ENCODE results near the gene NDE1.

DNA sequence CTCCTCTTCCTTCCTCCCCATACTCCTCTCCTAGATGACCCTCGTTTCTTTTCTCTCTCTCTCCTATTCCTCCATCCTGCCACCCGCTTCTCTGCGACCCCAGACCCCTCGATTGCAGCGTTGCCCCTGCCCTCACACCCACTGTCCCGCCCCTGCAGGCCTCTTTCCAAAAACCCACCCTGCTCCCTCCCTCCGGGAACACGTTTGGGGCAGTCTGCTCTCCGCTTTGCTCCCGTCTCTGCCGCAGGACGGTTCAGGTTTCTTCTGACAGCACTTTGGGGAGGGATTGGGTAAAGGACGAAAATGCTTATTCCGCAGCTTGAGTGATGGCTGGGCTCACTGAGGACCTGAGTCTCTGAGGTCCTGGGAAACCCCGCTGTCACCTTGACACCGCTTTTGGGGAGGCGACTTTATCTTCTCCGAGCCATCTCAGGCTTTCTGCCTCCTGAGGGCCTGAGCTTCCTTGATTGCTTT lies 690 bp downstream of the NDE1 start:
- no peak for TF ChIP-seq EP300 (IDR thresholded peaks at IDR 0.05)
- no peak for TF ChIP-seq JUNB (IDR thresholded peaks at IDR 0.05)
- no peak for TF ChIP-seq POLR2A (IDR thresholded peaks at IDR 0.05; ENCODE audit: low read length)
- TF ChIP-seq CEBPB (IDR thresholded peaks at IDR 0.05) = no peak
- TF ChIP-seq MAX (IDR thresholded peaks at IDR 0.05) = no peak
- no peak for TF ChIP-seq TP53 (CRISPR knock-in tag; IDR thresholded peaks at IDR 0.05)
- TF ChIP-seq NR3C1 (IDR thresholded peaks at IDR 0.05) = no peak
- no peak for TF ChIP-seq CTCF (IDR thresholded peaks at IDR 0.05)
- no peak for TF ChIP-seq HOXB5 (CRISPR knock-in tag; IDR thresholded peaks at IDR 0.05)
- no peak for TF ChIP-seq SMC3 (IDR thresholded peaks at IDR 0.05)
- no peak for TF ChIP-seq EHF (CRISPR knock-in tag; IDR thresholded peaks at IDR 0.05)
- TF ChIP-seq GATA3 (IDR thresholded peaks at IDR 0.05; ENCODE audit: borderline replicate concordance) = no peak

Measured in A549 (cell line).